SU-DHL-6 (cell line): ENCODE results near the gene CRYGN.

Source experiments
- H2AFZ ChIP-seq: fragments of 200-600 bp; sonication (generic); 2 replicates; pipeline ENCODE4 v1.6.1; 2014; ENCODE audit warnings: low read depth, mild to moderate bottlenecking, moderate library complexity, mixed read lengths, antibody characterized with exemption, low read length; ENCODE audit not compliant: severe bottlenecking
- H3F3A ChIP-seq: fragments of 200-600 bp; shearing (Covaris generic); 2 replicates; pipeline ENCODE4 v1.6.0; 2016; ENCODE audit warnings: antibody characterized with exemption, mild to moderate bottlenecking; ENCODE audit not compliant: insufficient read depth
- H3K27ac ChIP-seq: fragments of 200-600 bp; sonication (generic); 2 replicates; pipeline ENCODE4 v1.5.1; 2016; ENCODE audit warnings: low read depth, mild to moderate bottlenecking, low read length, moderate library complexity, mixed read lengths
- H3K27me3 ChIP-seq: fragments of 200-600 bp; sonication (generic), shearing (Covaris generic); 2 replicates; pipeline ENCODE4 v1.6.0; 2014; ENCODE audit warnings: mild to moderate bottlenecking, low read length
- H3K36me3 ChIP-seq: fragments of 200-600 bp; sonication (generic); 2 replicates; pipeline ENCODE4 v1.6.1; 2014; ENCODE audit warnings: mild to moderate bottlenecking, low read length, mixed read lengths
- H3K4me2 ChIP-seq: fragments of 300-600, 200-600 bp; shearing (Covaris generic), sonication (generic); 2 replicates; pipeline ENCODE4 v1.6.0; 2014; ENCODE audit warnings: low read length, low read depth, mild to moderate bottlenecking; ENCODE audit not compliant: poor library complexity, severe bottlenecking
- H3K4me3 ChIP-seq: fragments of 200-600 bp; sonication (generic); 2 replicates; pipeline ENCODE4 v1.5.1; 2014; ENCODE audit warnings: antibody characterized with exemption, low read length, mild to moderate bottlenecking, mixed read lengths; ENCODE audit not compliant: insufficient read depth, poor library complexity, severe bottlenecking
- H3K79me2 ChIP-seq: fragments of 200-600 bp; sonication (generic); 2 replicates; pipeline ENCODE4 v1.6.1; 2014; ENCODE audit warnings: mild to moderate bottlenecking, low read length, moderate library complexity; ENCODE audit not compliant: insufficient read depth
- H3K9ac ChIP-seq: fragments of 200-600 bp; sonication (generic); 2 replicates; pipeline ENCODE4 v1.7.0; 2014; ENCODE audit warnings: mild to moderate bottlenecking, low read length
- H3K9me2 ChIP-seq: fragments of 200-600 bp; sonication (generic); replicated peaks from 2 replicates; pipeline ENCODE4 v1.6.1; 2014; ENCODE audit warnings: low read length; ENCODE audit not compliant: insufficient read depth
- H3K9me3 ChIP-seq: fragments of 200-600 bp; sonication (generic); 2 replicates; pipeline ENCODE4 v1.6.1; 2014; ENCODE audit warnings: low read length, mixed read lengths; ENCODE audit not compliant: insufficient read depth
- H4K20me1 ChIP-seq: fragments of 200-600 bp; sonication (generic); 2 replicates; pipeline ENCODE4 v1.6.1; 2014; ENCODE audit warnings: low read depth, mild to moderate bottlenecking, antibody characterized with exemption, low read length, moderate library complexity, mixed read lengths
- EZH2phosphoT487 ChIP-seq: fragments of 200-600 bp; sonication (generic), shearing (Covaris generic); conservative IDR thresholded peaks from 2 replicates; pipeline ENCODE4 v1.6.1; 2018; ENCODE audit warnings: mild to moderate bottlenecking, antibody characterized with exemption, low read length, moderate library complexity, mixed read lengths
- TF ChIP-seq, protein P1 (sequence below): fragments of 200-600 bp; sonication (generic); IDR thresholded peaks from one replicate; pipeline ENCODE4 v1.5.1; 2017; ENCODE audit warnings: antibody characterized with exemption, mild to moderate bottlenecking, low read length, moderate library complexity; ENCODE audit not compliant: insufficient read depth, poor library complexity, severe bottlenecking

The CRYGN gene

DNA sequence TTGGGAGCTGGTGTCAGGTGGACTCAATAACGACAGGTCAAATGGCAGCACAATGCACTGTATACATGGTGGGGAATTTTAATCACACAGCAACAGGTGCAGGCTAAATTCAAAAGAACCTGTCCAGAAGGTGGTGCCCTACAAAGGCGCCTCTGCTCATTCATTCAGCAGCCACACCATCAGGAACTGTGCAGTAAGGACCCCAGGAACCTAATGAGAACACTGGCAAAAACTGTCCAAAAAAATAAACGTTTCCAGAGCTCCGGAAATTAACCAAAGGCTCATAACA lies 21.9 kb upstream of the CRYGN start:
- TF ChIP-seq, protein P1, sequence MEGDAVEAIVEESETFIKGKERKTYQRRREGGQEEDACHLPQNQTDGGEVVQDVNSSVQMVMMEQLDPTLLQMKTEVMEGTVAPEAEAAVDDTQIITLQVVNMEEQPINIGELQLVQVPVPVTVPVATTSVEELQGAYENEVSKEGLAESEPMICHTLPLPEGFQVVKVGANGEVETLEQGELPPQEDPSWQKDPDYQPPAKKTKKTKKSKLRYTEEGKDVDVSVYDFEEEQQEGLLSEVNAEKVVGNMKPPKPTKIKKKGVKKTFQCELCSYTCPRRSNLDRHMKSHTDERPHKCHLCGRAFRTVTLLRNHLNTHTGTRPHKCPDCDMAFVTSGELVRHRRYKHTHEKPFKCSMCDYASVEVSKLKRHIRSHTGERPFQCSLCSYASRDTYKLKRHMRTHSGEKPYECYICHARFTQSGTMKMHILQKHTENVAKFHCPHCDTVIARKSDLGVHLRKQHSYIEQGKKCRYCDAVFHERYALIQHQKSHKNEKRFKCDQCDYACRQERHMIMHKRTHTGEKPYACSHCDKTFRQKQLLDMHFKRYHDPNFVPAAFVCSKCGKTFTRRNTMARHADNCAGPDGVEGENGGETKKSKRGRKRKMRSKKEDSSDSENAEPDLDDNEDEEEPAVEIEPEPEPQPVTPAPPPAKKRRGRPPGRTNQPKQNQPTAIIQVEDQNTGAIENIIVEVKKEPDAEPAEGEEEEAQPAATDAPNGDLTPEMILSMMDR, result no peak
- TF ChIP-seq EZH2phosphoT487, result no peak
- Histone ChIP-seq H4K20me1 (no peaks in the 10 kb centered on the region), H3K27ac (no peak overlapping the region), H3K9me2 (no peaks in the 10 kb centered on the region), H2AFZ (no peak overlapping the region), H3F3A (no peaks in the 10 kb centered on the region), H3K27me3 (no peaks in the 10 kb centered on the region), H3K79me2 (no peaks in the 10 kb centered on the region), H3K9me3 (peaks cover 20% of the 10 kb centered on the region; the same call in 1 of the 2 replicates), H3K9ac (no peak overlapping the region), H3K4me2 (no peak overlapping the region), H3K4me3 (no peak overlapping the region), H3K36me3 (peaks cover 20% of the 10 kb centered on the region)

DNA sequence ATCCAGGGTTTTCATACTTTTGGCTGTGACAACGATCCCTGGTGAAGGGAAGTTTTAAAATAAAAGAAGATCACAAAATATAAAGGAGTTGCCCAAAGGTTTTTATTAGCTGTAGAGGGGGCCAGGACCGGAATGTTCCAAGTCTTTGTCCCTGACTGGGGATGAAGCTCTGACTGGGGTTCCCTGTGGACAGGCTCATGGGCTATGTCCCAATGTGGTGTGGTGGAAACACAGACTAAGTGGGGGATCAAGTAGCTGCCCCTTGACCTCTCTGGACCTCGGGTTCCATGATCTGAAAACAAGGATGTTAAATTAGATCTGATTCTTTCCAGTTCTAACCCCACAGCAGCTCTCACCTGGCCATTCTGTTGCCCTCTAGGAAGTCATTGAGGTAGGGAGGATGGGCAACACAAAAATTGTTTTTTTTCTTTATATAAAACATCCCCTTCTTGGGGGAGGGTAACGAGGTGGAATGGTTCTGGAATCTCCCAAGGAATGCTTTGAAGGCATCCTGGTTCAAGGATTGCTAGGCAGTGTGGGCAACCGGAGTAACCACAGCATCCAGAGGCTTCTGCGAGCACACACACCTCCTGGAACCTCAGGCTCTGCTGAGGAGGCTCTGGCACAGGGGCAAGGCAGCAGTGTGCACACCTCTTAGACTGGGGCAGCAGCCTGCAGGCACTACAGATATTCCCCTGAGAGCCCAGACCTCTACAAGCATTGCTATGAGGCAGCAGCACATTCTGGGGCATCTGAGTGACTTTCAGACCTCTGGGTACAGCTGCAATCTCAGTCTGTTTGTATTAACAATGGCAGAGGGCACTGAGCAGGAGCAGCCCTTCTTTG lies 21.4 kb upstream of the CRYGN start:
- peaks cover 20% of the 10 kb centered on the region; the same call in 1 of the 2 replicates for H3K9me3 ChIP-seq
- H3K4me2 ChIP-seq, result no peak overlapping the region
- peaks cover 17% of the 10 kb centered on the region for H3K36me3 ChIP-seq
- H3K9ac ChIP-seq, result no peak overlapping the region
- H3F3A ChIP-seq, result no peaks in the 10 kb centered on the region
- H4K20me1 ChIP-seq, result no peaks in the 10 kb centered on the region
- H3K79me2 ChIP-seq, result no peaks in the 10 kb centered on the region
- H3K27me3 ChIP-seq, result no peaks in the 10 kb centered on the region
- no peak overlapping the region for H3K27ac ChIP-seq
- H3K9me2 ChIP-seq, result no peaks in the 10 kb centered on the region
- TF ChIP-seq, protein P1, result no peak
- TF ChIP-seq EZH2phosphoT487, result no peak
- no peak overlapping the region for H2AFZ ChIP-seq
- H3K4me3 ChIP-seq, result no peak overlapping the region

DNA sequence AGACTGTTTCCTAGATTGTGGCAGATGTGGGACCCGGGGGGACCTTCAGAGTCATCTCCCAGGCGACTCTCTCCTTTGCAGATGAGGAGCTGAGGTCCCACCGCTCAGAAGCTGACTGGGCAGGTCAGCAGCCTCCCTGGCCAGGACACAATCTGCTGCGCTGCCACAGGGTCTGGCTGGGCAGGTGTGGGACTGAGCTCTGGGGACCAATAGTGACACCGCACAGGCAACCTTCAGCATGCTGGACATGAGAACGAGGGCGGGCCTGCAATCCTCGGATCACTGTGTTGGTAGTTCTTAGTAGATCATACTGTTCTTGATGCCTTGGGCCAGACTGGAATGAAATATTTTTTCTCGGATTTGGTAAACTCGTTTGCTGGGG lies 20.5 kb upstream of the CRYGN start:
- Histone ChIP-seq H3K79me2 (no peaks in the 10 kb centered on the region), H3K9me3 (peaks cover 20% of the 10 kb centered on the region; the same call in 1 of the 2 replicates), H3K27me3 (no peaks in the 10 kb centered on the region), H3K9ac (no peak overlapping the region), H3K27ac (no peak overlapping the region), H2AFZ (no peak overlapping the region), H3F3A (no peaks in the 10 kb centered on the region), H4K20me1 (no peaks in the 10 kb centered on the region), H3K4me3 (no peak overlapping the region), H3K9me2 (no peaks in the 10 kb centered on the region), H3K36me3 (peaks cover 9% of the 10 kb centered on the region), H3K4me2 (no peak overlapping the region)
- TF ChIP-seq, protein P1, result no peak
- no peak for TF ChIP-seq EZH2phosphoT487
